ENCODE measurements around the gene DYNLL2. TPM values are rescaled to one million over a fixed set of nuclear protein-coding genes. Genes with fewer than 3 reads are reported as not detected.
"Not testable (repeated sequence)": the region's sequence is repeated elsewhere in the genome, so short reads cannot be mapped to it uniquely, and the experiment has no call there.

Gene DYNLL2
- 10 to 100 TPM; 29.5 to 31.3 TPM for total RNA-seq

GRCh38 chr17:58082870-58083490, at the start of gene DYNLL2:
DYNLL2 (plus strand) TSS chr17:58083419; CDS start chr17:58087091, 3,672 bp downstream.
- DNase-seq: peak; percentile 86
- Mint-ChIP-seq H3K4me3 (peak within 1 kb of the TSS; percentile 86), H3K9me3 (no peaks in the 10 kb centered on the region), H3K27ac (peak within 1 kb of the TSS; percentile 83), H3K27me3 (peaks cover 26% of the 10 kb centered on the region), H3K4me1 (peaks cover 32% of the 10 kb centered on the region), H3K36me3 (peaks cover 7% of the 10 kb centered on the region)
- ATAC-seq (ENCODE audit: low read depth): peak; percentile 79
- POLR2A ChIA-PET: interaction anchor here (0.8 to 2.5 kb wide), 9 partner anchors 71 to 998 kb away, joined by 3 to 20 read pairs (median 4); partner anchors contain the start of genes AKAP1, MRPS23, SRSF1 and SUPT4H1

GRCh38 chr17:58039975-58040374, 43.2 kb upstream of the DYNLL2 start:
- no peak for ATAC-seq (ENCODE audit: low read depth)
- peaks cover 24% of the 10 kb centered on the region for H3K27me3 Mint-ChIP-seq
- no peaks in the 10 kb centered on the region for H3K9me3 Mint-ChIP-seq
- H3K4me3 Mint-ChIP-seq: no peak overlapping the region
- no peaks in the 10 kb centered on the region for H3K36me3 Mint-ChIP-seq
- POLR2A ChIA-PET: no interaction called here
- no peaks in the 10 kb centered on the region for H3K4me1 Mint-ChIP-seq
- H3K27ac Mint-ChIP-seq: no peak overlapping the region
- no peak for DNase-seq

GRCh38 chr17:58040386-58040785, 42.8 kb upstream of the DYNLL2 start:
- Mint-ChIP-seq H3K4me3 (no peak overlapping the region), H3K27ac (no peak overlapping the region), H3K36me3 (no peaks in the 10 kb centered on the region), H3K27me3 (peaks cover 24% of the 10 kb centered on the region), H3K4me1 (no peaks in the 10 kb centered on the region), H3K9me3 (no peaks in the 10 kb centered on the region)
- ATAC-seq (ENCODE audit: low read depth): no peak
- POLR2A ChIA-PET: no interaction called here
- DNase-seq: no peak

GRCh38 chr17:58041161-58041560, 42.1 kb upstream of the DYNLL2 start:
- H3K4me3 Mint-ChIP-seq: no peak overlapping the region
- H3K27me3 Mint-ChIP-seq: peaks cover 24% of the 10 kb centered on the region

GRCh38 chr17:58043221-58044181, 39.7 kb upstream of the DYNLL2 start:
- H3K27ac Mint-ChIP-seq: no peak overlapping the region
- POLR2A ChIA-PET: no interaction called here
- no peak overlapping the region for H3K4me3 Mint-ChIP-seq
- no peak for DNase-seq
- H3K27me3 Mint-ChIP-seq: peaks cover 22% of the 10 kb centered on the region
- H3K4me1 Mint-ChIP-seq: no peaks in the 10 kb centered on the region
- H3K36me3 Mint-ChIP-seq: no peaks in the 10 kb centered on the region
- H3K9me3 Mint-ChIP-seq: no peaks in the 10 kb centered on the region
- no peak for ATAC-seq (ENCODE audit: low read depth)

More at GRCh38 chr17:58041161-58041560, 42.1 kb upstream of the DYNLL2 start:
- H3K4me1 Mint-ChIP-seq: no peaks in the 10 kb centered on the region
- no peaks in the 10 kb centered on the region for H3K9me3 Mint-ChIP-seq
- DNase-seq (no peak), ATAC-seq (ENCODE audit: low read depth) (no peak)
- POLR2A ChIA-PET: no interaction called here
- H3K27ac Mint-ChIP-seq: no peak overlapping the region
- H3K36me3 Mint-ChIP-seq: no peaks in the 10 kb centered on the region

- H3K27ac Mint-ChIP-seq; H3K36me3 Mint-ChIP-seq; DNase-seq; H3K4me1 Mint-ChIP-seq; H3K9me3 Mint-ChIP-seq; POLR2A ChIA-PET; H3K4me3 Mint-ChIP-seq; ATAC-seq (ENCODE audit: low read depth): not testable (repeated sequence)
- H3K27me3 Mint-ChIP-seq: peaks cover 22% of the 10 kb centered on the region
These were observed 39.0 kb upstream of the DYNLL2 start for GRCh38 chr17:58044256-58044655.

- peaks cover 26% of the 10 kb centered on the region for H3K27me3 Mint-ChIP-seq
- DNase-seq (no peak), ATAC-seq (ENCODE audit: low read depth) (no peak)
- H3K4me3 Mint-ChIP-seq: no peak overlapping the region
- no peaks in the 10 kb centered on the region for H3K9me3 Mint-ChIP-seq
- no peak overlapping the region for H3K27ac Mint-ChIP-seq
- POLR2A ChIA-PET: no interaction called here
- H3K36me3 Mint-ChIP-seq: no peaks in the 10 kb centered on the region
- no peaks in the 10 kb centered on the region for H3K4me1 Mint-ChIP-seq
These were observed 36.8 kb upstream of the DYNLL2 start for GRCh38 chr17:58046239-58047094.

GRCh38 chr17:58047376-58048150, 35.7 kb upstream of the DYNLL2 start:
- no peak overlapping the region for H3K4me3 Mint-ChIP-seq
- no peaks in the 10 kb centered on the region for H3K9me3 Mint-ChIP-seq
- ATAC-seq (ENCODE audit: low read depth): no peak

GRCh38 chr17:58049533-58049932, 33.7 kb upstream of the DYNLL2 start:
- no peak overlapping the region for H3K4me3 Mint-ChIP-seq
- no peak for DNase-seq
- no peak for ATAC-seq (ENCODE audit: low read depth)
- no peak overlapping the region for H3K27ac Mint-ChIP-seq
- peaks cover 1% of the 10 kb centered on the region for H3K4me1 Mint-ChIP-seq
- POLR2A ChIA-PET: no interaction called here
- no peaks in the 10 kb centered on the region for H3K36me3 Mint-ChIP-seq
- H3K9me3 Mint-ChIP-seq: no peaks in the 10 kb centered on the region
- peaks cover 15% of the 10 kb centered on the region for H3K27me3 Mint-ChIP-seq

More at GRCh38 chr17:58047376-58048150, 35.7 kb upstream of the DYNLL2 start:
- peaks cover 23% of the 10 kb centered on the region for H3K27me3 Mint-ChIP-seq
- H3K4me1 Mint-ChIP-seq: no peaks in the 10 kb centered on the region
- H3K36me3 Mint-ChIP-seq: no peaks in the 10 kb centered on the region
- H3K27ac Mint-ChIP-seq: no peak overlapping the region
- DNase-seq: no peak
- POLR2A ChIA-PET: no interaction called here

- POLR2A ChIA-PET: no interaction called here
- H3K36me3 Mint-ChIP-seq: no peaks in the 10 kb centered on the region
- DNase-seq: no peak
These were observed 32.3 kb upstream of the DYNLL2 start for GRCh38 chr17:58050966-58051365.

GRCh38 chr17:58051468-58051867, 31.8 kb upstream of the DYNLL2 start:
- Mint-ChIP-seq H3K36me3 (no peaks in the 10 kb centered on the region), H3K9me3 (no peaks in the 10 kb centered on the region), H3K4me1 (peaks cover 1% of the 10 kb centered on the region), H3K27ac (no peak overlapping the region), H3K4me3 (no peak overlapping the region), H3K27me3 (peaks cover 14% of the 10 kb centered on the region)
- POLR2A ChIA-PET: no interaction called here
- no peak for ATAC-seq (ENCODE audit: low read depth)
- no peak for DNase-seq

More at GRCh38 chr17:58050966-58051365, 32.3 kb upstream of the DYNLL2 start:
- no peak overlapping the region for H3K4me3 Mint-ChIP-seq
- H3K9me3 Mint-ChIP-seq: no peaks in the 10 kb centered on the region
- peaks cover 14% of the 10 kb centered on the region for H3K27me3 Mint-ChIP-seq
- no peak overlapping the region for H3K27ac Mint-ChIP-seq
- peaks cover 1% of the 10 kb centered on the region for H3K4me1 Mint-ChIP-seq
- ATAC-seq (ENCODE audit: low read depth): no peak

- H3K27me3 Mint-ChIP-seq: peaks cover 10% of the 10 kb centered on the region
- DNase-seq (no peak), ATAC-seq (ENCODE audit: low read depth) (no peak)
- H3K36me3 Mint-ChIP-seq: no peaks in the 10 kb centered on the region
- H3K9me3 Mint-ChIP-seq: no peaks in the 10 kb centered on the region
- H3K4me3 Mint-ChIP-seq: no peak overlapping the region
- POLR2A ChIA-PET: no interaction called here
- H3K4me1 Mint-ChIP-seq: peaks cover 2% of the 10 kb centered on the region
- no peak overlapping the region for H3K27ac Mint-ChIP-seq
These were observed 30.8 kb upstream of the DYNLL2 start for GRCh38 chr17:58052407-58052806.

All from activated naive CD8-positive, alpha-beta T cell treated with anti-CD3 and anti-CD28 coated beads, Interleukin-2, amount 10 ng/mL, durations not matched to agents 7 days and 5 days (primary cell).